COR-L47 (cell line): Measurements from ENCODE around the gene NTNG2.

ENCODE experiments used
- DNase-seq: peaks from one replicate; lab custom pipeline; 2025; lab: John Stamatoyannopoulos, UW

Gene NTNG2

DNA sequence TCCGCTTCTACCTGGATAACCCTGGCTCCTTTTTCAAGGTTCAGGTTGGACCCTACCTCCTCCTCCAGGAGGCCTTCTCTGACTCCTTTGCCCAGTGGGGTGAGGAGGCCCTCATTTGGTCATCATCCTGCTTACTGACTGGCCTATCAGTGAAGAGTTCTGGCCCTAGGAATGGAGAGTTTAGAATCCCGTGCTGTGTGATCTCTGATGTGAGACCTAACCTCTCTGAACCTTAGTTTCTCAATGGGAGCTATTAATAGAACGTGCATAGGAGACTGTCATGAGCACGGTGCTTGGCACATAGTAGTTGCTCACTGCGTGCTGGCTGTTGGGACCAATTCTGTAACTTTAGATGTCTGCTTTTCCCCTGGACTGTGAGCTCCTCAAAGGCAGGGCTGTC lies 10.3 kb downstream of the NTNG2 start:
- DNase-seq: no peak

DNA sequence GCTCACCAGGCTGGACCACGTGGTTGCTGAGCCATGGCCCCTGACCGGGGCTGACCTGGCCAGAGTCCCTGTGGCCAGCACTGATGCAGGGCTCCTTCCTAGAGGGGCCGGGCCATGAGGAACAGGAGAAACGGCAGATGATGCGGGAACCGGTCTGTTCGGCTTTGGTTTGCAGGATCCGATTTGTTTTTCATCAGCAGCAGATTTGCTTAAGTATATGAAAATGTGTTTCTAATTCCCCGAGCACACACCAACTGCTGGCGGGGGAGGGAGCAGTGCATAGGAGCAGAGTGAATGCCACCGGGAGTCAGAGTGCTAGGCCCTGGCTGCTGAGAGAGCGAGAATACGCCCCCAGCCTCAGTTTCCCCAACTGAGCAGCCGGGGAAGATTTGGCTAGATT lies 13.6 kb downstream of the NTNG2 start:
- DNase-seq: no peak

DNA sequence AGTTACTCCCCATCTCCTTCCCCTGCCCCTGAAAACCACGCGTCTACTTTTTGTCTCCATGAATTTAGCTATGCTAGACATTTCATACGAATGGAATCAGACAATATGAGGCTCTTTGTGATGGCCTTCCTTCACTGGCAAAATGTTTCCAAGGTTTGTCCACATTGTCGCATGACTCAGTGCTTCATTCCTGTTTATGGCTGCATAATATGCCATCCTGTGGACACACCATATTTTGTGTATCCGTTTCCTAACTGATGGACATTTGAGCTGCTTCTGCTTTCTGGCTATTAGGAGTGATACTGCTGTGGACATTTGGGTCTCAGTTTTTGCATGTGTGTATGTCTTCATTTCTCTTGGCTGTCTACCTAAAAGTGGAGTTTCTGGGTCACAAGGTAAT lies 14.5 kb downstream of the NTNG2 start:
- DNase-seq: no peak

DNA sequence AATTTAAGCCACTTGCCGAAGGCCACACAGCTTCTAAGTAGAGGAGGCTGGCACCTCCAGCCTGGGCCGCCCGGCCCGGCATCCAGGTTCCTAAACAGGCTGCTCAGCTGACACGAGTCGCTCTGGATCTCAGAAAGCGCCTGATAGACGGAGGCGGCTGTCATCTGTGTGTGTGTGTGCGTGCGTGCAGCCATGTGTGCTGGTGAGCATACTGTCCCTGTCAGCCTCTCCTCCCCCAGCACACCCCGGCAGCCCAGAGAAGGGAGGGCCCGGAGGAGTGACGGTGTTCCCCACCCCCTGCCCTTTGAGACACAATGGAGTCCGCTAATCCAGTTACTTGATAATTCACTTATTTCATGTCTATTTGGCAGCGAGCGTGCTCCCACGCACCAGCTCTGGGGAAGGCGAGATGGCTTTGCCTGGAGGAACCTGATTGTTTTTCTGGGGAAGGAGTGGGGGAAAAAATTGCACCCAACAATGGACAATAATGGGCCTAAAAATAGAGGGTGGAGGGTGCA lies 20.0 kb downstream of the NTNG2 start:
- no peak for DNase-seq

DNA sequence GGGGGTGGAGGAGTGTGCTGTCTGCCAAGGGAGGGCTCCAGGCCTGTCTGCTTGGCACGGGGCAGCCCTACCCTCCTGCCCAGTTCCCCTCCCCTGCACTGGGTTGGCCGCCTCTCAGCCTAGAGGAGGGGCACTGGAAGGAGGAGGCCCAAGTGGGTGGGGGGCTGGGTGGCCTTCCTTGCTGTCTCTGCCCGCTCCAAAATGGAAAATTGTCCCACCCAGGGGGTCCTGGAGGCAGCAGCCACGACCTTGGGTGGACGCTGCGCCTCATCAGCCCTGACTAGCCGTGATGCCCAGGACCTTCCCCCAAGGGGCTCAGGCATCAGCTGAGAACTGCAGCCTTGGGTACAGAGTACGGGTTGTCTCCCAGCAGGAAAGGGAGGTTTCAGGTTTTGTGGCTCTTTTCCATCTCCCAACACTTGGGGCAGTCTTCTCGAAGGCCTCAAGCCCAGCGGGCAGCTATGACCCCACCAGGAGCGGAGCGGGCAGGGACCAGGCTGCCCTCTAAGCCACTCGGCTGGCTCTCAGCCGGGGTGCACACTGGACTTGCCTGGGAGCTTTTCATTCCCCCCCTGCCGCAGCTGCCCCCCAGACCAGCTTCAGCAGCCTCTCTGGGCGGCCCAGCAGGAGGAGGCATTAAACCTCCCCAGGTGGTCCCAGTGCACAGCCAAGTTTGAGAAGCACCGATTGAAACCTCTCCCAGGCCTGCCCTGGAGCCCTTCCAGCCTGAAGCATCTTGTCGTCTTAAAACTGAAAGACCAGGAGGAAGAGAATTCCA lies 20.6 kb downstream of the NTNG2 start:
- DNase-seq: no peak

DNA sequence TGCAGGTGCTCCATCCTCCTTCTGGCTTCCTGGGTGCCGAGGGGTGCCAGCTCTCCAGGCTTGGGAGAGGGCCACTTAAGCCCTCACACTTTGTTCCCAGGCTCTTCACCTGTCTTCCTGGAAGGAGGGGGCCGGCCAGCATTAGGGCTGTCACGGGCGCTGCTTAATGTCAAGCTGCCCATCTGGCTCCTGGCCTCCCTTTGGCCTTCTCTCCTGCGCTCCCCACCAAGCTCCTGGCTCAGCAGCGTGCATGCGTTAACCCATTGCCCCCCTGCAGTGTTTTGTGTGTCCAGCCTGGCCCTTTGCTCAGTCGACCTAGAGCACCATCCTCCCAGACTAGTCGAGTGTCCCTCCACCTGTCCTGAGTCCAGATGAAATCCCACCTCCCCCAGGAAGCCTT lies 21.3 kb downstream of the NTNG2 start:
- no peak for DNase-seq

DNA sequence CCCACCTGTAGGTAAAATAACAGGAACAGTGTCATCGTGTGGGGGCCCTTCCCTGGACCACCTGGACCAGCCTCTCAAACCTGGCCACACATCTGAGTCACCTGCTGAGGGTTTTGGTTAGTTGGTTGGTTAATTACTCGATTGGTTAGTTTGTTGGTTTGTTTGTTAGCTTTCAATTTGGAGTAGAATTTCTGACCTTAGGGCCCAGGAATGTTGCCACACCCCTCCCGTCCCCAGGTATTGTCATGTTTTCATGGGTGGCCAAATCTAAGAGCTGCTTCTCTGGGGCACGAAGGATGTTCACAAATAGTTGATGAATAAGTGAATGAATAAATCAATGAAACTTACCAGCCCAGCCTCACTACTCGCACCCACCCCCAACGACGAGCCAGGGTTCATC lies 21.9 kb downstream of the NTNG2 start:
- no peak for DNase-seq

DNA sequence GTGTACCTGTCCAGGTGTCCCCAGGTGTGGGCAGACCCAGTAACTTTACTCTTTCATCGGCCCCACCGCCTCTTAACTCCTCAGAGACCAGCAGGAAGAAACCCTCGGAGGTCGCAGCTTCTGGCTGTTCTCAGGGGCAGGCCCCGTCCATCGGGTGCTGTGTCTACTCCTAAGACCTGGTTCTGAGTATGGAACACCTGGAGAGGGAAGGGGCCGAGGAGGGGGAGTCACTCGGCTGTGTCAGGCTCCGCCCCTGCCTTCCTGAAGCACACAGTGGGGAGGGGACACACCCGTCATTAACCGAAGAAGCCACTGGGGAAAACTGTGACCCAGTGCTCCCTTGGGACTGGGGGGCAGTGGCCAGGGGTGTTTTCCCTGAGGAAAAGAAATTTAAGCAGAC lies 22.3 kb downstream of the NTNG2 start:
- no peak for DNase-seq

DNA sequence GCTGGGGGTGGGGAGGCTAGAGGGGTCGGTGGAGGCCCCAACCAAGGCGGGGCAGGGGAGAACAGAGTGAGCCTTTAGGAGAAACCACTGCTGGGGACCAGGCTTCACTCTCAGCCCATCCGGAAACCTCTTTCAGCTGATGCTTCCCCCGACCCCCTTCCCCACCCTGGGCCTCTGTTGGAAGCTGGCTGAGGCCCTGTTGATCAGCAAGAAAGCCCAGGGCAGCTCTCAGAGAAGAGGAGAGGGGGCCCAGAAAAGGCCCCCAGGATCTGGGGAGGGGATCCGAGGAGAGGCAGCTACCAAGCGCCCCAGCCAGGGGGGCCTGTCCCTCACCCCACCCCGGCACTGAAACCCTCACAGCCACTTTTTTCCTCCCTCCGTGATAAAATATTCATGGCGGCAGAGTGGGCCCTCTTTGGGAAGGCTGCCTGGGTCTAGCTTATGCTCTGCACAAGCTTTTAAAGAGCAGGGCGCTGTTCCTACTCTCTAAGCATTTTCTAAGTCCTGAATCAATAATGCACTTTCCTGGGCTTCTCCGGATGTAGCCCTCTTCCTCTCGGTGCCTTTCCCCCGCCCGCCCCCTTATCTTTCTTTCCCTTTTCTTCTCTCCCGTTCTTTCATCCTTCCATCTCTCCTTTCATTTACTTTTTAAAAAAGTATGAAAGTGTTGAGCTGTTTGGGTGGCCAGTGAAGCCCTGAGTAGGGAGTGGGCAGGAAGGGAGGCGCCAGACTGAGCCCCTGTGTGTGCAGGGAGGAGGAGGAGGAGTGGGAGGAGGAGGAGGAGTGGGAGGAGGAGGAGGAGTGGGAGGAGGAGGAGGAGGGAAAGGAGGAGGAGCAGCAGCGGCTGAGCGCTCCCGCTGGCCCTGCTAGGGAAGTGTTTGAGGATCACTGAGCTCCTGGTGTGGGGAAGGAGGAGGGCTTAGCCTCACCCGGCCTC lies 23.5 kb downstream of the NTNG2 start:
- no peak for DNase-seq

DNA sequence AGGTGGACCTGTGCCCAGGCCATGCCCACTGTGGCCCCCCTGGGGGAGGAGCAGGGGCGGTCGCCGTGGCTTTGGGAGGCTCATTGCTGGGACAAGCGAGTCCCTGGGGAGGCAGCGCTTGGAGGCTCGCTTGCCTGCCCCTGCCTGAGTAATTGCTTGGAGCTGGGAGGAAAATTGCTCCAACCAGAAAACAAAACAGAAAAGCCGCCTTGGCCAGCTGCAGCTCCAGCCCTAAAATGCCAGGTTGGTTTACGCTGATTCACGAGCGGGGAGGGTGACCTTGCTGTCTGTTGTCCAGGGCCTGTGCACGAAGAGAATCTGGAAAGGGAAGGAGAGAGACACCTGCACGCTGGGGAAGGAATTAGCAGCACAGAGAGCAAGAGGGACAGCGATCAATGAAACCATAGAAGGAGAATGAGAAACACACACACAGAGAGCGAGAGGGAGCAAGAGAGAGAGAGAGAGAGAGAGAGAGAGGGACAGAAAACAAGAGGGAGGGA lies 25.3 kb downstream of the NTNG2 start:
- no peak for DNase-seq

DNA sequence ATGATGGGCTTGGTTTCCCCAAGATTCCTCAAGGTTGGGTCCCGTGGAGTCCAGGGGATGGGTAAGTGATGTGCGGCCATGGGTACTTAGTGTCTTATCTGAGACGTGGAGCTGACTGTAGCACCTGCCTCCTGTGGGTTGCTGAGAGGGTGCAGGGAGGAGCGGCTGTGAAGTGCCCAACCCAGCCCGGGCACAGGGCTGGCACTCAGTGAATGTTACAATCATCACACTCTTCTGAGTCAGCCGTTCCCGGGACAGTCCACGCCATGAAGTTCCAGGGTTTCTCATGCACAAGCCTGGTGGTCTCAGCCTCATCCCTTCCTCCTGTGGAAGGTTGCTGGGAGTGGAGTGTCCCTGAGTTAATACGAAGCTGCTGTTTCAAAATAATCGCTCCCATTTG lies 29.1 kb downstream of the NTNG2 start:
- no peak for DNase-seq

DNA sequence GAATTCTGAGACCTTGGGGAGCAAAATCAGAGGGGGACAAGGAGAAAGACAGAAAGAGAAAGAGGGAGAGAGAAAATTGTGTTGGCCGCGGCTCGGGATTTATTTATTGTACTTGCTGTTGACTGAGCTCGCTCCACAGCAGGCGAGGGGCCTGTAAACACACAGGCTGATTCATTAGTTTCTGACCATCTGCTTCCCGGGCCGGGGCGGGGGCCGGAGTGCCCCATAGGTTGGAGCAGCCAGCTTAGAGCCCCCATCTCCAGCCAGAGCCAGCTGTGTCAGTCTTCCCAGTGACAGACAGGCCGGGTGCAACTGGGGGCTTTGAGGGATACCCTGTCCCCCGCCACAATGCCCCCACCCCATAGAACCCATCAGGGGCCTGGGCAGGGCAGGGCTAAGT lies 30.9 kb downstream of the NTNG2 start:
- no peak for DNase-seq

DNA sequence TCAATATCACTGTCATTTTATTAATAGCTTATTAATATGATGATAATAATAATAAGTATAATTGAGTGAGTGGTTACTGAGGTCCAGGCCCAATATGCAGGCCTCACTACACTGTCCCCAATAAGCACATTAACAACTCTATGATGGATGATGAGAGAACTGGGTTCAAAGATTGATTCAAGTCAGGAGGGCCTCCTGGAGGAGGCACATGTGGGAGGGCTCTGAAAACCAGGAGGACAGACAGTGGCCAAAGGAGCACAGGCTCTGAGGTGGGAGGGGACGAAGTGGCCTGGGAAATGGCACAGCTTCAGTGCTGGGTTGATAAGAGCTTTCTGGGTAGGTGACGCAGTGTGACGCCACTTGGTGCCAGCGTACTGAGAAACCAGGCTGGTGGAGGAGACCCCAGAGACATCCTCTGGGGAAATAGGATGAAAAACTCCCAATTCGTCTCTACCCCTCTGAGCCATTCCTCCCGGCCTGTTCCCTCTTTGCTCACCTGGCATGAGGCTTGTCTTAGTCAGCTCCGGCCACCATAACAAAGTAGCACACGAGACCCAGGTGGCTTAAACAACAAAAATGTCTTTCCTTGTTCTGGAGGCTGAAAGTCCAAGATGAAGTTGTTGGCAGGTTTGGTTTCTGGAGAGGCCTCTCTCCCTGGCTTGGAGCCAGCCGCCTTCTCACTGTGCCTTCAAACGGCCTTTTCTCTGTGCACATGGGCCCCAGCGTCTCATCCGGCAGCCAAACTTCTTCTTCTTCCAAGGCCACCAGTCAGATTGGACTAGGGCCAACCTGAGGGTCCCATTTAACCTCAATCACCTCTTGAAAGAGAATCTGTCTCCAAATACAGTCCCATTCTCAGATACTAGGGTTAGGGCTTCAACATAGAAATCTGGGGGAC lies 31.6 kb downstream of the NTNG2 start:
- DNase-seq: no peak

DNA sequence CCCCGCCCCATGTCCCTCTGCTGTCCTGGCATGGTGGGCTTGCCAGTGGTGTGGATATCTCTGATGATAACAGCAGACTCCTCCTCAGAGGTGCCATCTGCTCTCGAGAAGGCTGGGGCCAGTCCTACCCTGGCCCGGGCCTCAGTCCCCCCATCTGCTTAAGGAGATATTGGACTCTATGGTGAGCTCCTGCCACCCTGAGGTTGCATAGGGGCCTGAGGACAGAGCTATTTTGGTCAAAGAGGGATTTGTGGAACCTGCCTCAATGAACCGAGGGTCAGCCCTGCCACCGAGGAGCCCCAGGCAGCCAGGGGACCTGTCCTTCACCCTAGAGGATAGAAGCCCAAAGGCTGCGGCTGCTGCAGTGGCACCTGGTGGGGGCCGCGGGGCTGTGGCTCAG lies 32.6 kb downstream of the NTNG2 start:
- no peak for DNase-seq

DNA sequence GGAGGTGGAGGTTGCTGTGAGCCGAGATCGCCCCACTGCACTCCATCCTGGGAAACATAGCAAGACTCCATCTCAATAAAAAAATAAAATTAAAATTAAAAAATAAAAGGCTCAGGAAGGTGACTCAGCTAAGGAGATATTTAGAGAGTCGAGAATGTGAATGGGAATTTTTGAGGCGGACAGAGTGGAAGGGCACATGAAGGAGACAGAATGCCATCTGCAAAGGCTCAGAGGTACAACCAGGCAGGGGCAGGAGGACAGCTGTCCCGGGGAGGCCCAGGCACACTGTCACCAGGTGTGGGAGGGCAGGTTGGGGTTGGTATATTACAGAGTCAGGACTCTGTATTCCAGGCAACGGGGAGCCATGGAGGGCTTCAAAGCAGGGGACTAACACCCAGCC lies 35.5 kb downstream of the NTNG2 start:
- DNase-seq: no peak

DNA sequence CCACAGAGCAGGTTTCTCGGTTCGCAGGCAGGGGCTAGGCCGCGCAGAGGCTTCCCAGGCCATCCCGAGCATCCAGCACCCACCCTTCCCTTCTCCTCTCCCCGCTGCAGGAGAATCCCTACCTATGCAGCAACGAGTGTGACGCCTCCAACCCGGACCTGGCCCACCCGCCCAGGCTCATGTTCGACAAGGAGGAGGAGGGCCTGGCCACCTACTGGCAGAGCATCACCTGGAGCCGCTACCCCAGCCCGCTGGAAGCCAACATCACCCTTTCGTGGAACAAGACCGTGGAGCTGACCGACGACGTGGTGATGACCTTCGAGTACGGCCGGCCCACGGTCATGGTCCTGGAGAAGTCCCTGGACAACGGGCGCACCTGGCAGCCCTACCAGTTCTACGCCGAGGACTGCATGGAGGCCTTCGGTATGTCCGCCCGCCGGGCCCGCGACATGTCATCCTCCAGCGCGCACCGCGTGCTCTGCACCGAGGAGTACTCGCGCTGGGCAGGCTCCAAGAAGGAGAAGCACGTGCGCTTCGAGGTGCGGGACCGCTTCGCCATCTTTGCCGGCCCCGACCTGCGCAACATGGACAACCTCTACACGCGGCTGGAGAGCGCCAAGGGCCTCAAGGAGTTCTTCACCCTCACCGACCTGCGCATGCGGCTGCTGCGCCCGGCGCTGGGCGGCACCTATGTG lies 36.1 kb downstream of the NTNG2 start:
- no peak for DNase-seq

DNA sequence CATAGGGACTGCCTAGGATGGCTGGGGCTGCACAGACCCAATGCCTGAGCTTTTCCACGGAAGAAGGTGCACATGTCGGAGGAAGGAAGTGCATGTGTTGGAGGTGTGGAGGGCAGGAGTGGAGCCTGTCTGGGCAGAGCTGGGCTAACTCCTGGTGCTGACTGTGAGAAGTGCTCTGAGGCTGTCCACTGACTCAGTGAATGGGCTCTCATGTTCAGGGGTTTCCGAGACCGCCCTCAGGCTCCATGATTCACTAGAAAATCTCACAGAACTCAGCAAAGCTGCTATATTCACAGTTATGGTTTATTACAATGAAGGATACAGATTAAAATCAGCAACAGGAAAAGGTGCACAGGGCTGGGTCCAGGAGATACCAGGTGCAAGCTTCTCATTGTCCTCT lies 37.2 kb downstream of the NTNG2 start:
- no peak for DNase-seq

DNA sequence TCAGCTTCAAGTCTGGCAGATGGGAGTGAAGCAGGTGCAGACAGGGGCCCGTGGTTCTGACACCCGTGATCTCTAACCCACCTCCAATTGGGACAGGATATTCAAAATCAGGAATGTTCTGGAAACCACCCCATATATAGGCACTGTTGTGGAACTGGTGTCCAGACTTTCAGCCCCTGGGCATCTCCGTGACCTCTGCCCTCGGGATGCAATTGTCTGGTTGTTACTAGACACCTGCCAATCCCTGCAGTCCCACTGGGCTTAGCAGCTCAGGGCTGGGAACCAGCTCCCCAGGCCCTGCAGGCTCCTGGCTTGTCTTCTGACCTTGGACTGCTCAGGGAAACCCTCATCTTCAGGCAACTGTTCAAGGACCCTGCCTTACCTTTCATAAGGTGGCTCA lies 38.8 kb downstream of the NTNG2 start:
- no peak for DNase-seq

DNA sequence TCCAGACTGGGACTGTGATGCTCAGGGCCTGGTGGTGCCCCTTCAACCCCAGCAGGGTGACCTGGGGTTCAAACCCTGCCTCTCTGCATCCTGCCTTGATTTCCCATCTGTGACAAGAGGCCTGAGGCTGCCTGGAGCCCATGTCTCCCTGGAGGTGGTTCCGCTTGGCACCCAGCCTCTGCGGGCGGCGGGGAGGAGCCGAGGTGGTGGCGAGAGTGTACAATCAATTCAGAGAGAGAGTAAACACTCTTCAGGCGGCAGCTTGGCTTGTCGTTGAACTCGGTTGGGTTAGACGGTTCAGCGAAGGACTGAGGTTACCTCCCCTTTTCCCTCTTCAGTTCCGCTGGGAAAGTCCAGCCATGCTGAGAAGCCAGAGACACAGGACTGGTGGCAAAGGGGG lies 39.3 kb downstream of the NTNG2 start:
- peak; percentile 78 for DNase-seq

DNA sequence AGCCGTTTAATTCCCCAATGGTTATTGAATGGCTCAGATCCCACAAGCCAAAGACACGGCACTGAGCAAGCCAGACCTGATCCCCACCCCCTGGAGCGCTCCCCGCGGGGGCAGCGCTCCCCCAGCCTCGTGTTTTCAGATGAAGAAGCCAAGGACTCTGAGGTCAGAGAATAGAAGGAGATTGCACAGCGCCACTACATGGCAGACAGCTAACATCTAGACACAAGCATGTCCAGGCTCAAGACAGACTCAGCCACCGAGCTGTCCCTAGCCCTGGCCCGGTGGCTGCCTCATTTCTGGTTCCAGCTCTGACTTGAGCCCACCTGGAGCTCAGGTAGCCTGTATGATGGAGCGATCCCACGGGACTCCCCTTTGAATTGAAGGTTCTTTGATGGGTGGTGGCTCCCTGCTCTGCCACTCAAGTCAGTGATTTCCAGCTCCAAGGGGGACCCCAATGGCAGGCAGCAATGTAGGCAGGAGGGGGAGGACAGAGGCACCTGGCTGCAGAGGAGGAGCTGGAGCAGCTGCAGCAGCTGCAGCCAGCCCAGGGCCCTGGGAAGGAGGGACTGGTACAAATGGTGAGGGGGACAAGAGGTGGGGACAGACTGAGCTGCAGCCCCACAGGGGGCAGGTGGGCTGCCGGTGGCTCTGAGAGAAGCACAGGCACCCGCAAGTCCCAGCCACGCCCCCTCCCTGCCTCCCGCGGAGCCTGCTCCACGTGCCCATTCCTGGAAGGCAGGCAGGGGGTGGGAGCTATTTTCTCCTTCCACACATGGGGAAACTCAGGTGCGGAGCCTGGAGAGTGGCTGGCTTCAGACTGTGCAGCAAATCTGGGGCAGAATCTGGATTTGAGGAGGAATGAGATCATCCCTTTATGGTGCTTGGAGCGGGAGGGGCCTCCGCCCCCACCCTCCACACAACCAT lies 40.2 kb downstream of the NTNG2 start:
- peak; percentile 58 for DNase-seq
